ENCODE results near the gene FAM110C.
"Not testable (repeated sequence)": the region's sequence is repeated elsewhere in the genome, so short reads cannot be mapped to it uniquely, and the experiment has no call there.

Gene FAM110C

GRCh38 chr2:46471-47345 is at the start of gene FAM110C:
TSS of gene FAM110C (minus strand) at chr2:46505. CDS start at chr2:46385, 120 bp downstream.
- DNase-seq (ENCODE audit: low read depth in 3 of 3, low spot score in 1 of 3) = peak in 1 of 3 donors; percentile 7

- DNase-seq (ENCODE audit: low read depth in 3 of 3, low spot score in 1 of 3) = no peak
Measured at GRCh38 chr2:92326-92725, 46.0 kb upstream of the FAM110C start.

DNA sequence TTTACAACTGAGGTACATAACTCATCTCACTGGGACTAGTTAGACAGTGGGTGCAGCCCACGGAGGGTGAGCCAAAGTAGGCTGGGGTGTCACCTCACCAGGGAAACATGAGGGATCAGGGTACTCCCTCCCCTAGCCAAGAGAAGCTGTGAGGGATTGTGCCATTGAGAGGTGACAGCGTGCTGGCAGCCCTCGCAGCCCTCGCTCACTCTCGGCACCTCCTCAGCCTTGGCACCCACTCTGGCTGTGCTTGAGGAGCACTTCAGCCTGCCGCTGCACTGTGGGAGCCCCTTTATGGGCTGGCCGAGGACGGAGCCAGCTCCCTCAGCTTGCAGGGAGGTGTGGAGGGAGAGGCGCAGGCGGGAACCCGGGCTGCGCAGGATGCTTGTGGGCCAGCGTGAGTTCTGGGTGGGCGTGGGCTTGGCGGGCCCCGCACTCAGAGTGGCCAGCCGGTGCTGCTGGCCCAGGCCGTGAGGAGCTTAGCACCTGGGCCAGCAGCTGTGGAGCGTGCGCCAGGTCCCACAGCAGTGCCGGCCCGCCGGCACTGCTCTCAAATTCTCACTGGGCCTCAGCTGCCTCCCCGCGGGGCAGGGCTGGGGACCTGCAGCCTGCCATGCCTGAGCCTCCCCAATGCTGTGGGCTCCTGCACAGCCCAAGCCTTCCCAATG is 44.5 kb upstream of the FAM110C start:
- DNase-seq (ENCODE audit: low read depth in 3 of 3, low spot score in 1 of 3) = no peak

DNA sequence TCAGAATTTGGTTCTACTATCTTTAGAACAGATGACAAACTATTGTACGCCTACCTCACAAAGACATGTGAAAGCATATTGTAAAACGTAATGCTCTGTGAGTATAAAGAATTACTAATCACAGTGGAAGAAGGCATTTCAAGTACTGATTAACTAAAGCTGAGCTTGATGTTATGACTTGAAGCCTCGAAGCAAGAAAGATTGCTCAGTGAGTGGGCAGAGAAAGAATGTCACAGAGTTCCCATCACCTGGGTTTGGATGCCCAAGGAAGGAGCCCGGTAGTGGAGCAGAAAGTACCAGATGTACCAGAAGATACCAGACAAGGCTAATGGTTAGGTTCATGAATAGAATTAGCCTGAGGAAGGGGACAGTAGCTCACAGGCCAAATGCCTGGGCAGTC is 39.5 kb upstream of the FAM110C start:
- DNase-seq (ENCODE audit: low read depth in 3 of 3, low spot score in 1 of 3) = no peak

GRCh38 chr2:84121-84520 is 37.8 kb upstream of the FAM110C start:
- no peak for DNase-seq (ENCODE audit: low read depth in 3 of 3, low spot score in 1 of 3)

- no peak for DNase-seq (ENCODE audit: low read depth in 3 of 3, low spot score in 1 of 3)
Measured at GRCh38 chr2:80971-81736, 34.8 kb upstream of the FAM110C start.

- DNase-seq (ENCODE audit: low read depth in 3 of 3, low spot score in 1 of 3) = no peak
Measured at GRCh38 chr2:80378-80777, 34.1 kb upstream of the FAM110C start.

DNA sequence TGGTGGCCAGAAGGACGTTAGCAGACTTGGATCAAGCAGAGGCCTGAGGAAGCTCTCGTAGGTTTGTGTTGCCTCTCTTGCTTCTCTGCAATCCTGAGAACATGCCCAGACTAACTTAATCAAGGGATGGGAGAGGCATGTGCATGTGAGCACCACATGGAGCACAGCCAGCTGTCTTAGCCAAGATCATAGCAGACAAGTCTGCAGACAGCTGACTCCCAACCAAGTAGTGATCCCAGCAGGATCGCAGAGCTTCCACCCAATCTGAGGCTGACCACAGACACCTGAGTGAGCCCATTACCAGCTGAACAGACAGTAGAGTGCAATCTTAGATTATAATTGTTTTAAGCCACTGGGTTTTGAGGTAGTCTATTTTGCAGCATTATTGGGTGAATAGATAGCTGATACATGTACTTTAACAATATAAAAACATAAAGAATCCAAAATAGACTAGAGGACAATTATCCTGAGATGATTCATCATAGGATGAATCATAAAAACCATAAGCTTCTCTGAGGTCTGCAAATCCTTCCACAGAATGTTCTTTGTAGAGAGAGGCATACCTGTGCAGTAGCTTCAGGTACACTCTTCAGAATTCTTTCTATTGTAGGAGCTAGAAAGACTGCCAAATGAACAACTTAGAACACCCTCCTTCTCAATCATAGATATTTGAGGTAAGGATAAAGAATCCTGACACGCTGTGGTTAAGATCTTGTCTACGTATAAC is 25.2 kb upstream of the FAM110C start:
- no peak for DNase-seq (ENCODE audit: low read depth in 3 of 3, low spot score in 1 of 3)

GRCh38 chr2:69366-70344 is 23.4 kb upstream of the FAM110C start:
- DNase-seq (ENCODE audit: low read depth in 3 of 3, low spot score in 1 of 3) = no peak

- not testable (repeated sequence) for DNase-seq (ENCODE audit: low read depth in 3 of 3, low spot score in 1 of 3)
Measured at GRCh38 chr2:68637-69036, 22.3 kb upstream of the FAM110C start.

DNA sequence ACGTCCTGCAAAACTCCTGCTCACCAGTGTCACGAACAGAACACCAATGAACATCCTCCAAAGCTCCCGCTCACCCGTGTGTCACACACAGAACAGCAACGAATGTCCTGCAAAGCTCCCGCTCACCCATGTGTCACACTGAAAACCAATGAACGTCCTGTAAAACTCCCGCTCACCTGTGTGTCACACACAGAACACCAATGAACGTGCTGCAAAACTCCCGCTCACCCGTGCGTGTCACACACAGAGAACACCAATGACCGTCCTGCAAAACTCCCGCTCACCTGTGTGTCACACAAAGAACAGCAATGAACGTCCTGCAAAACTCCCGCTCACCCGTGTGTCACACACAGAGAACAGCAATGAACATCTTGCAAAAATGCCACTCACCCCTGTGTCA is 20.5 kb upstream of the FAM110C start:
- DNase-seq (ENCODE audit: low read depth in 3 of 3, low spot score in 1 of 3) = no peak

GRCh38 chr2:65121-65520 is 18.8 kb upstream of the FAM110C start:
- no peak for DNase-seq (ENCODE audit: low read depth in 3 of 3, low spot score in 1 of 3)

- DNase-seq (ENCODE audit: low read depth in 3 of 3, low spot score in 1 of 3) = no peak
Measured at GRCh38 chr2:55587-56448, 9.5 kb upstream of the FAM110C start.

DNA sequence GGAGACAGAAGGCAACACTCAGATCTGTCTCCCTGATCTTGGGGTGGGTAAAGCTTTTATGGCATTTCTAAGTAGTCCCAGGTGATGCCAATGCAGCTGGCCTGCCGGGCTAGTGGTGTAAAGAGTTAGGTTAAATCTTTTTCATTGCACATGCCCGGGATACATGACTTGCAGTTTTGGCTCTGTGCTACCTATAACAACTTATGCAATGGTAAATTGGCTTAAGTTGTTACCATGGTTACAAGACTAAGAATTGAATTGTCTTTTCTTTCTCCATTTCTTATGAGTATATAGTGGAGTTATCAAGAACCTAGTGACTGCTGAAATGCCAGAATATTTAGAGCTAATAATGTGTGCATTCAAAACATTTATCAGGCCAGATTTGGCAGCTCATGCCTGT is 5.3 kb upstream of the FAM110C start:
- DNase-seq (ENCODE audit: low read depth in 3 of 3, low spot score in 1 of 3) = no peak

DNA sequence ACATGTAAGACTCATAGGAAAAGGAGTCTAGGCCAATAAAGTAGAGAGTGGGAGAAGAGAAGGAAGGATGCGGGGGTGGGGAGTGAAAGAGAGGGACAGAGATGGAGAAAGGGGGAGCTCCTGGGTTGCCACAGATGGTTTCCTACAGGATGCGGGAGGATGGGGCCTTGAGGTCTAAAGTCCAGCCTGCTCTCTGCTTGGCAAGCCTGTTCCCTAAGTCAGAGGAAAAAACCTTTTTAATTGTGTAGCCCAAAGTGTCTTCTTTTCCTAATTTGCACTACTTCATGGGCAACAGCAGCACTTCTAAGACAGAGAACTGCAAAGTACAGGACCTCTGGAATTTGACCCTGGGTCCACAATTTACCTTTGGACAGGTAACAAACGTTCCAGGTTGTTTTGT is 1.4 kb upstream of the FAM110C start:
- DNase-seq (ENCODE audit: low read depth in 3 of 3, low spot score in 1 of 3) = no peak

DNA sequence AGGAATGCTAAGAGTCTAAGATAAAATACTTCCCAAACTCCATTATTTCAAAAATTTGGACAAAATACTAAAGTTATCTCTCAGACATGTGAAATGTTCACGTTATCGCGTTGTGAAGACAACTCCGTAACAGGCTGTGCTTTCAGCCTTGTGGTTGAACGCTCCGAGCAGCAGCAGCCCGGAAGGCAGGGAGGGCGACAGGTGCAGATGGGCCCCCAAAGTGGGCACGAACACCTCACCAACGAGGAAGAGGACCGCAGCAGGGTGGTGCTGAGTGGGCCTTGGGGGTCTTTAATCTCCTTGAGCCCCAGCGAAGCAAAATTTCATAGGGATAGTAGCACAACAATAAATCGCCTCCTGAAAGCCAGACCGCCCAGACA is 1.0 kb upstream of the FAM110C start:
- no peak for DNase-seq (ENCODE audit: low read depth in 3 of 3, low spot score in 1 of 3)

DNA sequence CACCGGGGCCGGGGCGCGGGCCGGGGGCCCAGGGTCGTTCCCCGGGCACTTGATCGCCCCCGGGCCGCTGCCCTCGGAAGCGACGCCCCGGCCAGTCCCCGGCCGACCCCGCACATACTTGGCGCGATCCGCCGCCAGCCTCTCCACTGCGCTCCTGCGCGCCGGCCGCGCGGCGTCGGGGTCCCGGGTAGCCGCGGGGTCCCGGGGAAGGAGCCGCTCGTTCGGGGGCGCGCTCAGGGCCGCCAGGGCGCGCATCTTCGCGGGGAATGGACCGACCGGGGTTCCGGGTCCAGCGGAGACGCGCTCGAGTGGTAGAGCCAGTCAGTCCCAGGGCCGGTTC is 204 bp downstream of the FAM110C start:
- DNase-seq (ENCODE audit: low read depth in 3 of 3, low spot score in 1 of 3) = no peak

DNA sequence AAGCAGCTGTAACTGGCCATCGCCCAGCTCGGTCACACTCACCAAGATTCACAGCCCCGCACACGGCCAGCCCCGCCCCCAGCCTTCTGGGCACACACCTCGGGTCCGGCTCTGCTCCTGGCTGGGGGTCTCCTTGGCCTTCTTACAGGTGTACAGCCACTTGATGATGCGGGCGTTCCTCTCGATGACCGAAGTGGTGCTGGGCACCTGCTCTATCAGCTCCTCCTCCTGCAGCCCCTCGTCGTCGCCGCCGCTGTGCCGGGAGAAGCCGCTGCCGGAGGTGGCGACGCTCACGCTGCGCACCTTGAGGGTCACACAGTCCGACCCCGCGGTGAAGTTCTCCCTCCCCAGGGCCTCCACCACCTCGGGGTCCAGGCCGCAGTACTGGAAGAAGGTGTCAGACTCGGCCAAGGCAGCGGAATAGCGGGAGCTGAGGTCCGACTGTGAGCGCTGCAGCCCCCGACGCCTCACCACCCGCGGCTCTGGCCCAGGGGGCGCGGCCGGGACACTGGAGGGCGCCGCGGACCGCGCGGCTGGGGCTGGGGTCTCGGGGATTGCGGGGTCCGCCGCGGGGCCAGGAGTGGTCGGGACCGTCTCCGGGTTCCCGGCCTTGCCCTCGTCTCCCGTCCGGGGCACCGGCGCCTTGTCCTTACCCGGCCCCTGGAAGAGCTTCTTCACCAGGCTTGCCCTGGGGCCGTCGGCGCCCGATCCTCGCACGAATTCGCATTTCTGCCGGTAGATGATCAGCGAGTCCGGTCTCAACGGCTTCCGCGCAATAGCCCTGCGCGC is 769 bp downstream of the FAM110C start:
- no peak for DNase-seq (ENCODE audit: low read depth in 3 of 3, low spot score in 1 of 3)
